ENCODE measurements around the gene KLHL26.
"Not testable (repeated sequence)": the region's sequence is repeated elsewhere in the genome, so short reads cannot be mapped to it uniquely, and the experiment has no call there.

KLHL26 gene

GRCh38 chr19:18665771-18666202 lies 29.0 kb downstream of the KLHL26 start:
- no peak for DNase-seq (ENCODE audit: low read depth in 4 of 4, low spot score in 1 of 4)

- DNase-seq (ENCODE audit: low read depth in 4 of 4, low spot score in 1 of 4): no peak
Measured at GRCh38 chr19:18666317-18666716, 29.5 kb downstream of the KLHL26 start.

GRCh38 chr19:18666784-18667183 lies 30.0 kb downstream of the KLHL26 start:
- no peak for DNase-seq (ENCODE audit: low read depth in 4 of 4, low spot score in 1 of 4)

GRCh38 chr19:18667531-18668251 lies 30.9 kb downstream of the KLHL26 start:
- no peak for DNase-seq (ENCODE audit: low read depth in 4 of 4, low spot score in 1 of 4)

GRCh38 chr19:18668252-18668631 lies 31.4 kb downstream of the KLHL26 start:
- DNase-seq (ENCODE audit: low read depth in 4 of 4, low spot score in 1 of 4): no peak

GRCh38 chr19:18668744-18669523 lies 32.1 kb downstream of the KLHL26 start:
- DNase-seq (ENCODE audit: low read depth in 4 of 4, low spot score in 1 of 4): no peak

- no peak for DNase-seq (ENCODE audit: low read depth in 4 of 4, low spot score in 1 of 4)
Measured at GRCh38 chr19:18669524-18669817, 32.6 kb downstream of the KLHL26 start.

- no peak for DNase-seq (ENCODE audit: low read depth in 4 of 4, low spot score in 1 of 4)
Measured at GRCh38 chr19:18669883-18670282, 33.1 kb downstream of the KLHL26 start.

GRCh38 chr19:18670312-18670711 lies 33.5 kb downstream of the KLHL26 start:
- DNase-seq (ENCODE audit: low read depth in 4 of 4, low spot score in 1 of 4): no peak

GRCh38 chr19:18671303-18672043 lies 34.6 kb downstream of the KLHL26 start:
- no peak for DNase-seq (ENCODE audit: low read depth in 4 of 4, low spot score in 1 of 4)

- no peak for DNase-seq (ENCODE audit: low read depth in 4 of 4, low spot score in 1 of 4)
Measured at GRCh38 chr19:18672044-18672451, 35.2 kb downstream of the KLHL26 start.

GRCh38 chr19:18672606-18673337 lies 35.9 kb downstream of the KLHL26 start:
- DNase-seq (ENCODE audit: low read depth in 4 of 4, low spot score in 1 of 4): no peak

- DNase-seq (ENCODE audit: low read depth in 4 of 4, low spot score in 1 of 4): no peak
Measured at GRCh38 chr19:18674616-18675015, 37.8 kb downstream of the KLHL26 start.

- no peak for DNase-seq (ENCODE audit: low read depth in 4 of 4, low spot score in 1 of 4)
Measured at GRCh38 chr19:18675779-18676178, 39.0 kb downstream of the KLHL26 start.

- DNase-seq (ENCODE audit: low read depth in 4 of 4, low spot score in 1 of 4): no peak
Measured at GRCh38 chr19:18676692-18677091, 39.9 kb downstream of the KLHL26 start.

GRCh38 chr19:18677156-18677555 lies 40.3 kb downstream of the KLHL26 start:
- DNase-seq (ENCODE audit: low read depth in 4 of 4, low spot score in 1 of 4): no peak

GRCh38 chr19:18680148-18680547 lies 43.3 kb downstream of the KLHL26 start:
- DNase-seq (ENCODE audit: low read depth in 4 of 4, low spot score in 1 of 4): not testable (repeated sequence)

- no peak for DNase-seq (ENCODE audit: low read depth in 4 of 4, low spot score in 1 of 4)
Measured at GRCh38 chr19:18682807-18683108, 45.9 kb downstream of the KLHL26 start.

GRCh38 chr19:18683109-18683957 lies 46.5 kb downstream of the KLHL26 start, which contains the start of gene CRTC1:
CRTC1 (plus strand) TSS chr19:18683680; CDS start chr19:18683703, 23 bp downstream.
- peak; percentile 73 to 90 (median 87) for DNase-seq (ENCODE audit: low read depth in 4 of 4, low spot score in 1 of 4)

GRCh38 chr19:18683958-18684641 lies 47.3 kb downstream of the KLHL26 start:
- DNase-seq (ENCODE audit: low read depth in 4 of 4, low spot score in 1 of 4): no peak
